HG03139 (cell line): ENCODE measurements around the gene FRY.

Source experiments
- ATAC-seq: cut with Tn5 transposase; IDR thresholded peaks from one replicate; pipeline ENCODE4 v1.9.1; 2021; ENCODE audit not compliant: unreplicated experiment

FRY gene

DNA sequence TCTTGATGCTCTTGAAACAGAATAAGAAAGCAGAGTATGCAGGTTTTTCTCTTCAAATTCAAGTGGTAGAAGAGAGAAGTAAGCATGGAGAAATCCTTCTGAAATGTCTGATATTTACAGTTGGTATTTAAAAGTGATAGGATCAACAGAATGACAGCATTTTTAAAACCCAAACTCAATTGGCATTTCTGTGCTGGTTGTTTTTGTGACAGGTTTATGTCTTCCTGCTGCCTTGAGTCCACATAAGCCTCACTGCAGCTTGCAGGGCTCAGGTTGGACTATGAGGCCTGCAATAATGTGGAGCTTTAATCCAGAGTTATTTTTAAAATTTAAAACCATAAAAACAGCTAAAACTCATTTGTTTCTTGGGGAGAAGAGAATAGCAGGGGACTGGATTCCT, 178.5 kb downstream of the FRY start:
- no peak for ATAC-seq

DNA sequence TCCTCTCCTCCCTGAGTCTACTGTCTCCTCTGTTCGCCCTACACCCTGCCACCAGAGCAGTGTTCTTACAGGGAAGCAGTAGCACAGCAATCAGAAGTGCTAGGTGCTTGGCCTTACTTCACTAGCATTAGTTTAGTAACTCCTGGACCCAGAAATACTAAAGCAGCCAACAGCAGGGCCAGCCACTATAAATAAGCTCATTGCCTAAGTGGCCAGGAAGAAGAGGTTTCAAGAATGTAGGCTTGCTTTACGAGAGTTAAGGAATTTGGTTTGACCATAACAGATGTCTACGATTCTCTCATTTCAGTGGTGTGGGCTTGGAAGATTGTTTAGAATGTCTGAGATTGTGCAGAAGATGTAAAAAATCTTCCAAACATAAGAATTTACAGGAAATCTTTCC, 180.2 kb downstream of the FRY start:
- ATAC-seq = no peak

DNA sequence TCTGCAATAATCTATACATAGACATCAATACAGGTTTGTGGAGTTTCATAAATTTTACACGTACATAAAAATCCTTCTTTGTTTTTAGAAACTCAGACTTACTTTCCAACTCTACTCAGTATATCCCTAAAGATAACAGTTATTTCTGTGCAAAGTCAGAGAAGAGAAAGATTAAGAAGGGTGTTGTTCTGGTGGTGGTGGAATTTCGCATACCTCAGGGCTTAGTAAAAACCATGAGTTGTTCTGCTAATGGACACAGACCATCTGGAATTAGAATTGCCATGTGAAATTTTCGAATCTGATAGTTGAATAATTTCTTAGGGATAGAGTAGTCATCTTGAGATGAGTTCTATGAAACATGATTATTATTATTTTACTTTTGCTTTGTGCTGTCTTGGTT, 180.8 kb downstream of the FRY start:
- no peak for ATAC-seq

DNA sequence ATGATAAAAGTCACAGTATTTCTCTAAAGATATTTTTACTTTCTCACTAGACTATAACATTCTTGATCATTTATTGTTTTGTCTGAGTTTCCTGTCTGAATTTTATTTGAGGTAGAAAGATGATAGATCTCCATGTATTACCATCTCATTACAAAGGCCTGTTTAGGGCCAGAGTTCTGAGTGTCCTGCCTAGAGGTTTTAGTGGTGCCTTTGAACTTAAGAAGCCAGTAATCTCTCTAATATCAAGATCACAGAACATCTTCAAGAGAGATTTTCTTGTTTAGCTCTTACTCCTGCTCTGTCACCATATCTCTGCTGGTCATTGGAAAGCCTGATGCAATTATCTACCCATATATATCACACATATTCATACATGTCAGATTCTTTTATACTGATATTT, 182.1 kb downstream of the FRY start:
- no peak for ATAC-seq

DNA sequence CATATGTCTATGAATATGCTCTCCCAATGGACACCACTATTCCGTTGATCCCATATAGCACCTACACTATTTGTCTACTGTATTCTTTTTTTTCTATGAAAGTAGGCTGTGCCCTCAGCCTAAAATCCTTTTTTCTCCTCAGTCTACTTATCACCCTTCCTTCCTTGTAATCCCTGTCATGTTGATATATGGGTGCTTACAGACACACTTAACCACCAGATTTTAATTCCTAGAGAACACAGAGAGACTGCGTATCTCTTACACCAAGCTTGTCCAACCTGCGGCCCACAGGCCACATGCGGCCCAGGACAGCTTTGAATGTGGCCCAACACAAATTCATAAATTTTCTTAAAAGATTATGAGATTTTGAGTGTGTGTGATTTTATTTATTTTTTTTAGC, 182.5 kb downstream of the FRY start:
- ATAC-seq = no peak

DNA sequence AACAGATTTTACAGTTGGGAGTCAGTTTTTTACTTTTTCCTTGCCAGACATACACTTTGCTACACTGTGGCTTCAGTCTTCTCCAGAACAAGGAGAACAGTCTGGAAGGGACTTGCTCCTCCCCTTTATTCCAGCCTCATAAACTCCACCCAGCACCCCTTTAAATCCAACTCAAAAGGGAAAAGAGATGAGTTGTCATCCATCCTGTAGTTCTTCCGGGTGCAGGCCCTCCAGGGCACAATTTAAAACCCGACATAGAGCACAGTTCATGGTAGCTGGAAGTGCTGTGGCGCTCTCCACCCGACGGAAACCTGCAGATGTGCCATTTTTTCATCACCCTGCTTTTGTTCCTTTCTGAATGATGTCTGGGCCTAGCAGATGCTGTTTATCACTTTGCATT, 184.7 kb downstream of the FRY start:
- no peak for ATAC-seq

GRCh38 chr13:32222046-32222676, 190.6 kb downstream of the FRY start:
- no peak for ATAC-seq

DNA sequence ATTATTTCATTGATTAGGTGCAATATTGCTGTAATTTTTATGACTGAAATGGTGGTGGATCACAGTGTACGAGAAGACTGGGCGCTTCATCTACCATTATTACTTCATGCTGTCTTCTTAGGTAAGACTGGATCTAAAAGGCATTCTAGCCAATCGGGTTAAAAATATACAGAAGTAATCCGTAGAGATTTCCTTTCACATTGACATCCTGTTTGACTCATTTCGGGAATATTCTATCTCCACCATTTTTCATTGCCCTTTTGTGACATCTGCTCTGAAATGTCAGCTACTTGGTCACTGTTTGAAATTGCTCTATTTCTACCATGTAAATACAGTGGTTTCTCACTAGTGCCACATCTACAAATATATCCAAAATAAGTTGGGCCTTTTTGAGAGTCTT, 193.3 kb downstream of the FRY start:
- ATAC-seq = no peak

GRCh38 chr13:32225481-32225931, 193.9 kb downstream of the FRY start:
- ATAC-seq = no peak

DNA sequence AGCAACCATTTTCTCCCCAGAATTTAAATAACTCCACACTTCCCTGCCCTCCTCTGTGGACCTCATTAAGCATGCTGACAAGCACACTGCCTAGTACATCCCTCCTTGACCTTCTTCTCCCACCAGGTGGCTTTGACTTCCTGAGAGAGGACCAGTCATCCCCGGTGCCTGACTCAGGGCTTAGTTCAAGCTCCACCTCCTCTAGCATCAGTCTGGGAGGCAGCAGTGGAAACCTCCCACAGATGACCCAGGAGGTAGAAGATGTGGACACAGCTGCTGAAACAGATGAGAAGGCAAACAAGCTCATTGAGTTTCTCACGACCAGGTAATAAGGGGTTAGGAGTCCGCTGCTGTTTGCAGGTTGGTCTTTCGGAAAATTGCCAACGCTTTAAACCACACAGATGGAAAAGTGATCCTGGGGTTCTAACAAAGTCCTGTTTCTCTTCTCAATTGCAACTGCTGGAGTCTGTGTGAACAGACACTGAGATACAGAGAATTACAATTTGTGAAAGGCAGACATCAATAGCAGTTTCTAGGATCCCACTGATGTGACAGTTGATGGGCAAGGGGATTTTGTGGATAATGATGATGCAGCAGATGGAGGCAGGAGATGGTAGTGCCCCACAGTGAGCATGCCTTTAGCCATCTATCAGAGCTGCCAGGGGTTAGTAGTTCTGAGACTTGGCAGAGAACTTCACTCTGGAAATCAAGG, 196.9 kb downstream of the FRY start:
- no peak for ATAC-seq

DNA sequence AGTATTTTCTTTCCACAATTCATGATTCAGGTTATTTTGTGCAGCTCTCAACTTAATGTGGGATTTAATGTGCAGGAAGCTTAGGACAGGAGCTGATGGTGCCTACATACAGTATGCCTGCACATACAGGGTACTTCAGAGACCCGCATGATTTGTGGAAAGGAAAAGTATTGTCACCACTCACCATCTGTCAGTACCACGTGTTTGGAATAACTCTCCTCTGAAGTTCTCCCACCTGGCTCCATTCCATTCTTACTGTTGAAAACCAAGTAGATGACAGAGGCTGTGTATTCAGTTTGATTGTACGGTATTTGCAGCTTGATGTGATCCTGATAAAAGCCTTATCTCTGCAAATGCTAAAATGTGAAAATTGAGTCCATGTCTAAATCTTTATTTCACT, 197.9 kb downstream of the FRY start:
- no peak for ATAC-seq

- ATAC-seq = no peak
These were observed 200.7 kb downstream of the FRY start for GRCh38 chr13:32232263-32232662.

DNA sequence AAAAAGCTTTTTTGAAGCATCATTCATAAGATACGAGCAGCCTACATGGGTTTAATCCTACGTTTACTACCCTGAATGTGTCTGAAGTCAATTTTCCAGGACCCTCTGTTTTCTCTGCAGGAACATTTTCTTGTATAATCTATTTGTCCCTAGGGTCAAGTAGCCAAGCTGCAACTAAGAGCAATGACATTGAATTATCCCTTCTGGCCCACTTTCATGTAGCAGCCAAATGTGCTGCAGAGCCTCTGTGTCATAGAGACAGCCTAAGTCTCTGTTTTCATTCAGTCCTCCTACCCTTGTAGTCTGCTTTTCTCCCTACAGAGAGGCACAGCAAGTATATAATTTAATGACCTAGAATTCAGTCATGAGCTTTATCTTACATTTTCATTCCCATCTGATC, 201.5 kb downstream of the FRY start:
- ATAC-seq = no peak

GRCh38 chr13:32234914-32235313, 203.3 kb downstream of the FRY start:
- ATAC-seq = no peak

DNA sequence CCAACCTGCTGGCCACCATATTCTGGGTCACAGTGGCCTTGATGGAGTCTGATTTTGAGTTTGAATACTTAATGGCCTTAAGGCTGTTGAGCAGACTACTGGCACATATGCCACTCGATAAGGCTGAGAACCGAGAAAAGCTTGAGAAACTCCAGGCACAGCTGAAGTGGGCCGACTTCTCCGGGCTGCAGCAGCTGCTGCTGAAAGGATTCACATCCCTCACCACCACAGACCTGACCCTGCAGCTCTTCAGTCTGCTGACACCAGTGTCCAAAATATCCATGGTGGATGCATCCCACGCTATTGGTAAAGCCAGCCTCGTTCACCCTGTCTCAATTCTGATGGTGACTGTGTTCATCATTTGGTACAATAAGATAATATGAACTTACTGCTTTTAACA, 206.1 kb downstream of the FRY start:
- no peak for ATAC-seq

DNA sequence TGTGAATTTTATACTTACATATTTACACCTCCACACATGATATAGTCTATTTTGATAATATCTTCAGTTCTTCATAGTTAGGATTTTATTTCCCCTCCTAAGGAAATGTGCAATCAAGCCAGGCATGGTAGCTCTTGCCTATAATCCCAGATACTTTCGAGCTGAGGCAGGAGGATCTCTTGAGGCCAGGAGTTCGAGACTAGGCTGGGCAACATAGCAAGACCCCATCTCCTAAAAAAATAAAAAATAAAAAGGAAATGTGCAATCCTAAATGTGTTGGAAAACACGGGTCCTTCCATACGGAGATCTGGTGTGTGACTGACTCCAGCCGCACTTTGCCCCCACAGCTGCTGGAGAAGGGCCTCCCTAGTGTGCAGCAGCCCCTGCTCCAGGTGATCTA, 212.1 kb downstream of the FRY start:
- no peak for ATAC-seq

DNA sequence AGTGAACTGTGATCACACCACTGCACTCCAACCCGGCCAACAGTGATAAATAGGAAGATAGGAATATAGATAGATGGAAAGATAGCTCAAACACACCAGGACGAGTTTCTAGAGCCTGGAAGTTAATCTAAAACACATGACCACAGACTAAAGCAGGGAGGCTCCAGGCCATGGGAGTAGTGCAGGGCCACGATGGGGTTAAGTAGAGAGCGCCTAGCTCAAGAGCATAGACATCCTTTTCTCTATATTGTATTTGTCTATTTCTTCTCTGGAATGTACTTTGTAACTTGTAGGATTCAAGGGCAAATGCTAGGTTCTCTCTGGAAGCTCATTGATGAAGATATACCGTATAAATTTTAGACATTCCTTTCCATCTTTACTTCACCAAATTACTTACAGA, 214.0 kb downstream of the FRY start:
- ATAC-seq = no peak

DNA sequence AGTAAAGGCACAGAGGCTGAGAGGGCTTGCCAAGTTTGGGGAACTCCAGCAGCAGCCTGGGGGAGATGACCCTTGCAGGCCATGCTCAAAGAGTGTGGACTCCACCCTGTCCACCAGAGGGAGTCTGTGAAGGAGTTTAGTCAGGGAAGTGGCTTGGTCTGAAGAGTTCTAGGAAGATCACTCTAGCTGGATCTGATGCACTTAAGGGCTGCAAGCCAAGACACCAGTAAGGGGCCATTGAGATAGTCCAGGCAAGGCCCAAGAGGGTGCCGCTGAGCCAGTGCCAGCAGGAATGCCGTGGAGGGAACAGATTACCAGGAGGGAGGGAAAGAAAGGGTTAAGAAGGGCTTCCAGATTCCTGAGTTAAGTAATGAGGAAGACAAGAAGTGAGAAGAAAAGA, 214.9 kb downstream of the FRY start:
- ATAC-seq = no peak

- no peak for ATAC-seq
These were observed 216.3 kb downstream of the FRY start for GRCh38 chr13:32247887-32248286.

DNA sequence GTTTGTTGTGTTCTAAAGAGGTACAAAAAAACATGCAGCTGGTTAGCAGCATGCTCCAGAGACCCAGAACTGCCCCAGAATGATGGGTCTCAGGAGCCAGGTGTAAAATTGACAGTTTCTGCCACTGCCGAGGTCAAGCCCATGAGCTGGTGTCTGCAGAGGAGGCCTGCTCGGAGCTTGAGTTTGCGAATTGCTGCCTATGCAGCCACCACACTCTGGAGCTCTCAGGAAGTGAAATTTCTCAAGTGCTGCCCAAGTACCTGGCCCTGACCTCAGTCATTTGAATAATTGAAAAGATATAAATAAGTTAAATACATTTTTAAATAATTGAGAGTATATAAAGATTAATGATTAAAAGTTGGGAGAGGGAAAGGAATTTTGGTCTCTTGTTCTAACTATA, 217.2 kb downstream of the FRY start:
- ATAC-seq = no peak

- no peak for ATAC-seq
These were observed 221.4 kb downstream of the FRY start for GRCh38 chr13:32252812-32253438.

DNA sequence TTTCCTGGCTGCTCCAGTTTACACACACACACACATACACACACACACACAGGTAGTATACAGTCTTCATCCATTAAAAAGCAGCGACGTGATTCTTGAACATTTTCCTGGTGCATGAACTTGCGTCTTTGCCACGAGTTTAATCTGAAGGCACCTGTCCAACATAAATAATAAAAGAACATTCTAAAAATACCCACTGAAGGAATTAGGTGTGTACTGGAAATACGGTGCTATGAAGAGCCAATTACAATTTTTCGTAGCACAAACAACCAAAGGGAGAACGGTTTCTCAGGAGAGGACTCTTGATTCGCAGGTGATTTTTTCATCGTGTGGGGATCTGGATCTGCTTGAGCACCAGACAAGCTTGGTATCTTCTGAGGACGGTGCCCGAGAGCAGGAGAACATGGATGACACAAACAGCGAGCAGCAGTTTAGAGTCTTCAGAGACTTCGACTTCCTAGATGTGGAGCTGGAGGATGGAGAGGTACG, 222.4 kb downstream of the FRY start:
- ATAC-seq = no peak
